Endothelial cell of umbilical vein (primary cell): ENCODE results near the gene WBP1L. TPM values are rescaled to one million over a fixed set of nuclear protein-coding genes. Genes with fewer than 3 reads are reported as not detected.

Source experiments
- BruUV-seq: library from RNA; stranded (reverse); fragments of 400-500 nt; replicated peaks from 2 replicates; lab custom pipeline; 2021; lab: Mats Ljungman, UMichigan
- CTCF ChIA-PET: fragments of 300-600, 350-600 bp; sonication (Branson Sonifier 250); formaldehyde crosslinking; loops from one replicate; lab custom pipeline; 2021; ENCODE audit warnings: antibody characterized with exemption, inconsistent platforms; lab: Charles Lee
- POLR2A ChIA-PET: fragments of 300-600, 350-600 bp; sonication (Branson Sonifier 250); formaldehyde crosslinking; loops from one replicate; lab custom pipeline; 2021; ENCODE audit warnings: antibody characterized with exemption, inconsistent platforms; lab: Charles Lee
- DNase-seq: peaks from one replicate; pipeline ENCODE4 v3.0.0-alpha.2; 2011; ENCODE audit warnings: low read depth, low spot score
- FAIRE-seq: peaks from 2 replicates; lab custom pipeline; 2011; peaks lifted over from hg19 to GRCh38; lab: Jason Lieb, UNC
- H2AFZ ChIP-seq: 2 replicates; pipeline ENCODE4 v1.6.0; 2012; ENCODE audit warnings: low read depth, low read length, control low read depth, inconsistent platforms
- H3K27ac ChIP-seq: 2 replicates; pipeline ENCODE4 v1.5.1; 2011; ENCODE audit warnings: low read depth, mild to moderate bottlenecking, control low read depth, low read length, moderate library complexity; ENCODE audit not compliant: insufficient read depth
- H3K27me3 ChIP-seq, 2 experiments: 2 replicates each; pipeline versions ENCODE4 v1.6.0 to v1.6.1; 2011; ENCODE audit warnings: low read length in 2 of 2, mixed read lengths in 1 of 2; ENCODE audit not compliant: control insufficient read depth in 2 of 2, insufficient read depth in 2 of 2
- H3K36me3 ChIP-seq, 2 experiments: 2 replicates in 1 of 2; 3 replicates in 1 of 2; pipeline ENCODE4 v1.5.1; 2011; ENCODE audit warnings: low read length in 2 of 2, mild to moderate bottlenecking in 1 of 2, moderate library complexity in 1 of 2; ENCODE audit not compliant: control insufficient read depth in 2 of 2, insufficient read depth in 2 of 2; ENCODE audit errors: extremely low read depth in 1 of 2
- H3K4me1 ChIP-seq: 3 replicates; pipeline ENCODE4 v1.5.1; 2011; ENCODE audit warnings: mild to moderate bottlenecking, low read length; ENCODE audit not compliant: control insufficient read depth, insufficient read depth; ENCODE audit errors: extremely low read depth
- H3K4me2 ChIP-seq: 2 replicates; pipeline ENCODE4 v1.6.1; 2011; ENCODE audit warnings: low read length, control low read depth, mixed read lengths; ENCODE audit not compliant: insufficient read depth
- H3K4me3 ChIP-seq, 3 experiments: fragments of 200-600 bp in 1 of 3; sonication (generic), shearing (Covaris generic) in 1 of 3; replicated peaks in 1 of 3; 2 replicates each; pipeline ENCODE4 v1.5.1; 2011 to 2016; ENCODE audit warnings: control low read depth in 3 of 3, low read length in 3 of 3, mild to moderate bottlenecking in 2 of 3, inconsistent platforms in 1 of 3, low read depth in 1 of 3, moderate library complexity in 1 of 3; ENCODE audit not compliant: insufficient read depth in 1 of 3
- H3K79me2 ChIP-seq: 2 replicates; pipeline ENCODE4 v1.6.0; 2012; ENCODE audit warnings: low read length, inconsistent platforms; ENCODE audit not compliant: control insufficient read depth, insufficient read depth
- H3K9ac ChIP-seq: replicated peaks from 2 replicates; pipeline ENCODE3; 2011; ENCODE audit warnings: low read length, control low read depth; ENCODE audit not compliant: insufficient read depth; ENCODE audit errors: extremely low read depth
- H3K9me1 ChIP-seq: replicated peaks from 3 replicates; pipeline ENCODE4 v1.6.0; 2011; ENCODE audit warnings: mild to moderate bottlenecking, low read length; ENCODE audit not compliant: control insufficient read depth, insufficient read depth; ENCODE audit errors: extremely low read depth
- H3K9me3 ChIP-seq: replicated peaks from 2 replicates; pipeline ENCODE4 v1.5.1; 2012; ENCODE audit warnings: low read length, inconsistent platforms; ENCODE audit not compliant: control insufficient read depth, insufficient read depth
- H4K20me1 ChIP-seq: replicated peaks from 2 replicates; pipeline ENCODE3; 2011; ENCODE audit warnings: mild to moderate bottlenecking, low read length; ENCODE audit not compliant: control insufficient read depth, insufficient read depth; ENCODE audit errors: extremely low read depth
- CTCF ChIP-seq, 2 donors: IDR thresholded peaks; 1 replicate in 1 of 2; 2 replicates in 1 of 2; pipeline ENCODE4 v1.5.1; 2011; ENCODE audit warnings: low read length in 2 of 2, mild to moderate bottlenecking in 2 of 2, moderate library complexity in 2 of 2, control low read depth in 1 of 2, inconsistent platforms in 1 of 2, low read depth in 1 of 2; ENCODE audit not compliant: insufficient read depth in 1 of 2; ENCODE audit errors: extremely low read depth in 1 of 2
- FOS ChIP-seq: IDR thresholded peaks from 2 replicates; pipeline ENCODE4 v1.6.1; 2011; ENCODE audit warnings: mild to moderate bottlenecking, low read length, moderate library complexity, borderline replicate concordance; ENCODE audit not compliant: insufficient read depth
- GATA2 ChIP-seq: IDR thresholded peaks from 2 replicates; pipeline ENCODE4 v1.7.0; 2011; ENCODE audit warnings: low read depth, mild to moderate bottlenecking, moderate library complexity, mixed read lengths, low read length; ENCODE audit not compliant: insufficient read length, insufficient read depth
- JUN ChIP-seq: IDR thresholded peaks from 2 replicates; pipeline ENCODE4 v1.6.1; 2011; ENCODE audit warnings: borderline replicate concordance, low read depth; ENCODE audit not compliant: insufficient read length, insufficient read depth
- MAX ChIP-seq: IDR thresholded peaks from 2 replicates; pipeline ENCODE4 v1.6.1; 2011; ENCODE audit not compliant: insufficient read depth, insufficient read length
- MYC ChIP-seq: IDR thresholded peaks from one replicate; pipeline ENCODE4 v1.6.1; 2011; ENCODE audit warnings: mild to moderate bottlenecking, low read depth, low read length
- POLR2A ChIP-seq: IDR thresholded peaks from 2 replicates; pipeline ENCODE4 v1.6.1; 2012; ENCODE audit warnings: low read depth, mild to moderate bottlenecking, control low read depth, low read length
- POLR2AphosphoS5 ChIP-seq: IDR thresholded peaks from 2 replicates; pipeline ENCODE4 v1.6.1; 2012; ENCODE audit warnings: low read depth, mild to moderate bottlenecking, control low read depth, low read length, moderate library complexity; ENCODE audit not compliant: insufficient read depth
- dilution Hi-C: fragments of 300-500 bp; cut with MboI; formaldehyde crosslinking; loops from one replicate; pipeline ENCODE4 v1.15.0; 2019; ENCODE audit warnings: low sequenced_read_pairs; ENCODE audit not compliant: extremely low pct_ligation_motif_present
- intact Hi-C: fragments of 100-400 bp; cut with micrococcal nuclease; formaldehyde crosslinking; loops from one replicate; pipeline ENCODE4 v1.10.0; 2022
- polyA plus RNA-seq, 4 experiments: library from polyadenylated mRNA; depleted of rRNA in 3 of 4; stranded (reverse) in 3 of 4; unstranded in 1 of 4; fragments of >200 nt; gene quantifications; 2 replicates each; pipeline versions ENCODE4 v1.2.1 to v1.2.3, GENCODE V29; 2011 to 2012; ENCODE audit warnings: missing spikeins in 1 of 4
- total RNA-seq: library from RNA; stranded (reverse); gene quantifications from 2 replicates; pipeline ENCODE4 v1.2.3, GENCODE V29; 2021

WBP1L gene
- total and polyA plus RNA-seq, 2 donors (not counting 3 experiments of a cell fraction or from before 2014, with no cell fraction given): 46.0 to 70.3 TPM

- no peaks in the 10 kb centered on the region for H3K79me2 ChIP-seq
- no peak overlapping the region for H3K4me2 ChIP-seq
- intact Hi-C loops: no loop called here
- H3K9me1 ChIP-seq: no peaks in the 10 kb centered on the region
- H3K27me3 ChIP-seq: peaks cover 0 to 4% of the 10 kb centered on the region in 2 experiments
- TF ChIP-seq MAX: no peak
- TF ChIP-seq GATA2: no peak
- no peak for TF ChIP-seq CTCF (IDR thresholded peaks at IDR 0.05; ENCODE audit: extremely low read depth in 1 of 2, insufficient read depth in 1 of 2, low read depth in 1 of 2, low read length in 2 of 2)
- TF ChIP-seq FOS: no peak
- TF ChIP-seq MYC: no peak
- TF ChIP-seq JUN: no peak
- TF ChIP-seq POLR2A: no peak
- TF ChIP-seq POLR2AphosphoS5: no peak
- FAIRE-seq (no peak), DNase-seq (no peak)
- BruUV-seq: no TSS peak
- no peak overlapping the region for H3K9ac ChIP-seq
- CTCF ChIA-PET: interaction anchor here (1.2 to 11.3 kb wide), 4 partner anchors 69 to 412 kb away, joined by 3 to 245 read pairs (median 10); partner anchors contain the start of gene CNNM2
- H3K4me1 ChIP-seq: no peaks in the 10 kb centered on the region
- H2AFZ ChIP-seq: no peak overlapping the region
- H3K4me3 ChIP-seq: no peak overlapping the region
- no peaks in the 10 kb centered on the region for H3K36me3 ChIP-seq
- dilution Hi-C loops: no loop called here
- POLR2A ChIA-PET: no interaction called here
- no peaks in the 10 kb centered on the region for H3K9me3 ChIP-seq
- no peak overlapping the region for H3K27ac ChIP-seq
- H4K20me1 ChIP-seq: no peaks in the 10 kb centered on the region
Observed at GRCh38 chr10:102832248-102832647, 88.5 kb downstream of the WBP1L start.
